GM23248 (cell line): ENCODE measurements around the gene PHF21A. TPM values are rescaled to one million over a fixed set of nuclear protein-coding genes. Genes with fewer than 3 reads are reported as not detected.

Source experiments
- DNase-seq: peaks from one replicate; pipeline ENCODE4 v3.0.0-alpha.2; 2015
- H2AFZ ChIP-seq: fragments of 200-600 bp; sonication (generic); 2 replicates; pipeline ENCODE4 v1.6.1; 2016; ENCODE audit warnings: antibody characterized with exemption
- H3F3A ChIP-seq: fragments of 200-600 bp; sonication (generic); 2 replicates; pipeline ENCODE4 v1.6.1; 2016; ENCODE audit warnings: mild to moderate bottlenecking, antibody characterized with exemption, mixed run types; ENCODE audit not compliant: insufficient read depth
- H3K27ac ChIP-seq: fragments of 200-600 bp; sonication (generic); 2 replicates; pipeline ENCODE4 v1.5.1; 2016; ENCODE audit warnings: mild to moderate bottlenecking
- H3K27me3 ChIP-seq: fragments of 200-600 bp; sonication (generic); replicated peaks from 2 replicates; pipeline ENCODE4 v1.6.1; 2016; ENCODE audit warnings: mild to moderate bottlenecking; ENCODE audit not compliant: insufficient read depth
- H3K36me3 ChIP-seq: fragments of 200-600 bp; sonication (generic); 2 replicates; pipeline ENCODE4 v1.6.1; 2016; ENCODE audit warnings: low read depth, mild to moderate bottlenecking
- H3K4me1 ChIP-seq: fragments of 200-600 bp; sonication (generic); 2 replicates; pipeline ENCODE4 v1.6.1; 2016; ENCODE audit warnings: mild to moderate bottlenecking; ENCODE audit not compliant: insufficient read depth
- H3K4me2 ChIP-seq: fragments of 200-600 bp; sonication (generic); one replicate; pipeline ENCODE4 v1.6.1; 2016; ENCODE audit warnings: mild to moderate bottlenecking; ENCODE audit not compliant: unreplicated experiment
- H3K4me3 ChIP-seq: fragments of 200-600 bp; sonication (generic); 2 replicates; pipeline ENCODE4 v1.5.1; 2016; ENCODE audit warnings: mild to moderate bottlenecking
- H3K79me2 ChIP-seq: fragments of 200-600 bp; sonication (generic); 2 replicates; pipeline ENCODE4 v1.6.1; 2016; ENCODE audit warnings: mild to moderate bottlenecking; ENCODE audit not compliant: insufficient read depth
- H3K9ac ChIP-seq: fragments of 200-600 bp; sonication (generic); 2 replicates; pipeline ENCODE4 v1.6.1; 2016; ENCODE audit warnings: mild to moderate bottlenecking
- H3K9me2 ChIP-seq: fragments of 200-600 bp; sonication (generic); 2 replicates; pipeline ENCODE4 v1.6.1; 2016; ENCODE audit warnings: mixed run types, mild to moderate bottlenecking, moderate library complexity; ENCODE audit not compliant: insufficient read depth
- H3K9me3 ChIP-seq: fragments of 200-600 bp; sonication (generic); one replicate; pipeline ENCODE4 v1.6.1; 2017; ENCODE audit warnings: low read depth
- H4K20me1 ChIP-seq: fragments of 200-600 bp; sonication (generic); 2 replicates; pipeline ENCODE4 v1.6.0; 2016; ENCODE audit not compliant: insufficient read depth
- EZH2 ChIP-seq: fragments of 200-600 bp; sonication (generic); IDR thresholded peaks from 2 replicates; pipeline ENCODE4 v1.6.1; 2018; ENCODE audit warnings: antibody characterized with exemption, mild to moderate bottlenecking; ENCODE audit not compliant: insufficient read depth, poor library complexity, severe bottlenecking
- EZH2phosphoT487 ChIP-seq: fragments of 200-600 bp; sonication (generic); IDR thresholded peaks from 2 replicates; pipeline ENCODE4 v1.6.1; 2018; ENCODE audit warnings: antibody characterized with exemption, moderate library complexity, mild to moderate bottlenecking, low read depth; ENCODE audit not compliant: insufficient read depth
- WGBS, 2 experiments: methylation state at CpG; one replicate each; pipeline ENCODE4 v1.1.6; 2015 to 2017; ENCODE audit warnings: low lambda C conversion rate in 2 of 2, low coverage in 1 of 2; ENCODE audit errors: missing lambda C conversion rate in 2 of 2; 5-methylcytosine and 5-hydroxymethylcytosine counted together
- in situ Hi-C: fragments of 300-500 bp; cut with MboI; formaldehyde crosslinking; loops from 2 replicates; pipeline ENCODE4 v1.15.0; 2020
- polyA plus RNA-seq: library from polyadenylated mRNA; unstranded; fragments of >200 nt; fragmentation: Nextera tagmentation; extraction: Ambion mirVana; gene quantifications from 2 replicates; pipeline ENCODE4 v1.2.1, GENCODE V29; 2016
- total RNA-seq: library from RNA; depleted of rRNA; stranded (reverse); fragments of >200 nt; shearing (Covaris generic); gene quantifications from 2 replicates; pipeline ENCODE4 v1.2.3, GENCODE V29; 2014

PHF21A gene
- total and polyA plus RNA-seq, 2 experiments from 2014 or later = 11.2 to 17.0 TPM

DNA sequence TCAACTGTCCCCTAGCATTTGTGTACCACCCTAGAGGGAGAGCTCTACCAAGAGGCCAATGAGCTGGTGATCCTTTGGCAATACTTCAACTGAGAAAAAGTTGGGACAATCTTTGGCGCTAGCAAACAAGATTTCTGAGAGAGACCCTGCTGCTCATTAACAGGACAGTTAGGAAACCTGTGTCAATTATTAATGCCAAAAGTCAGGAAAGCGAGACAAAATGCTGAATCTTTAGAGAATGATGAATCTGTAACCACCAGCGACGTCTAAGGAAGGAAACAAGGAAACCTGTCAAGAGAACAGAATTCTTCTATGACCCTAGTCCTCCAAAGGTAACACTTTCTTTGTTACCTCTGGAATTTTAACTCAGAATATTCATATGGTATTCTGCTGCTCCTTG is 178.9 kb downstream of the PHF21A start:
- no peaks in the 10 kb centered on the region for H3K9me2 ChIP-seq
- no peaks in the 10 kb centered on the region for H3K9me3 ChIP-seq
- DNase-seq = no peak
- WGBS, 2 experiments = 100% methylated on average over 4 of the region's 4 CpGs
- no peak overlapping the region for H3K27ac ChIP-seq
- H3F3A ChIP-seq = no peaks in the 10 kb centered on the region
- TF ChIP-seq EZH2phosphoT487 = no peak
- no peak for TF ChIP-seq EZH2
- peaks cover 19% of the 10 kb centered on the region for H3K36me3 ChIP-seq
- H3K4me1 ChIP-seq = no peaks in the 10 kb centered on the region
- H3K27me3 ChIP-seq = no peaks in the 10 kb centered on the region
- no peaks in the 10 kb centered on the region for H4K20me1 ChIP-seq
- H3K4me2 ChIP-seq = no peak overlapping the region
- in situ Hi-C loops = no loop called here
- no peak overlapping the region for H3K4me3 ChIP-seq
- no peak overlapping the region for H2AFZ ChIP-seq
- H3K79me2 ChIP-seq = no peaks in the 10 kb centered on the region
- no peak overlapping the region for H3K9ac ChIP-seq

DNA sequence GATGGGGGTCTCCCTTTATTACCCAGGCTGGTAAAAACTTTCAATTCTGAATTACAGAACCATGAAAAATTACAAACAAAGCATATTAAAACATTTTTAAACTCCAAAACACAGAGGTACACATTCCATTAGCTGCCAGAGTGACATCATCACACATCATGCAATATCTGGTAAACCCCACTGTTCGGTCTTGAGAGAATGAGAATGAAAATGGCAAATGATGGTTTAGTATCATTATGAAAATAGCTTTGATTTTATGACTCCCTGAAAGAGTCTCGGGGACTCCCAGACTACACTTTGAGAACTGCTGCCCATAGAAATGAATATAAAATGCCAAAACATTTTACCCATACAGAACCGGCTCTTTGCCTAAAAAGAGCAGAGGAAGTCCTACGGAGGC is 180.0 kb downstream of the PHF21A start:
- no peaks in the 10 kb centered on the region for H3K9me3 ChIP-seq
- no peaks in the 10 kb centered on the region for H4K20me1 ChIP-seq
- no peaks in the 10 kb centered on the region for H3K4me1 ChIP-seq
- in situ Hi-C loops = no loop called here
- no peaks in the 10 kb centered on the region for H3F3A ChIP-seq
- H3K36me3 ChIP-seq = peaks cover 23% of the 10 kb centered on the region
- no peak overlapping the region for H3K4me2 ChIP-seq
- no peak overlapping the region for H3K27ac ChIP-seq
- 95 to 96% methylated on average over 4 of the region's 4 CpGs for WGBS, 2 experiments
- no peaks in the 10 kb centered on the region for H3K9me2 ChIP-seq
- no peaks in the 10 kb centered on the region for H3K27me3 ChIP-seq
- no peak overlapping the region for H3K9ac ChIP-seq
- H3K79me2 ChIP-seq = no peaks in the 10 kb centered on the region
- DNase-seq = no peak
- no peak overlapping the region for H3K4me3 ChIP-seq
- no peak overlapping the region for H2AFZ ChIP-seq
- TF ChIP-seq EZH2 = no peak
- TF ChIP-seq EZH2phosphoT487 = no peak

- H3K79me2 ChIP-seq = no peaks in the 10 kb centered on the region
- no peak overlapping the region for H3K4me3 ChIP-seq
- no peak for TF ChIP-seq EZH2
- no peaks in the 10 kb centered on the region for H3K27me3 ChIP-seq
- H3K9me2 ChIP-seq = no peaks in the 10 kb centered on the region
- no peaks in the 10 kb centered on the region for H4K20me1 ChIP-seq
- no peak overlapping the region for H3K9ac ChIP-seq
- no peak overlapping the region for H2AFZ ChIP-seq
- WGBS, 2 experiments = 32 to 39% methylated on average over 2 of the region's 2 CpGs
- in situ Hi-C loops = no loop called here
- peaks cover 22% of the 10 kb centered on the region for H3K36me3 ChIP-seq
- no peak overlapping the region for H3K27ac ChIP-seq
- no peaks in the 10 kb centered on the region for H3K9me3 ChIP-seq
- DNase-seq = peak; percentile 52
- H3K4me2 ChIP-seq = no peak overlapping the region
- H3F3A ChIP-seq = no peaks in the 10 kb centered on the region
- H3K4me1 ChIP-seq = no peaks in the 10 kb centered on the region
Observed at GRCh38 chr11:45939836-45940235, 181.4 kb downstream of the PHF21A start.

DNA sequence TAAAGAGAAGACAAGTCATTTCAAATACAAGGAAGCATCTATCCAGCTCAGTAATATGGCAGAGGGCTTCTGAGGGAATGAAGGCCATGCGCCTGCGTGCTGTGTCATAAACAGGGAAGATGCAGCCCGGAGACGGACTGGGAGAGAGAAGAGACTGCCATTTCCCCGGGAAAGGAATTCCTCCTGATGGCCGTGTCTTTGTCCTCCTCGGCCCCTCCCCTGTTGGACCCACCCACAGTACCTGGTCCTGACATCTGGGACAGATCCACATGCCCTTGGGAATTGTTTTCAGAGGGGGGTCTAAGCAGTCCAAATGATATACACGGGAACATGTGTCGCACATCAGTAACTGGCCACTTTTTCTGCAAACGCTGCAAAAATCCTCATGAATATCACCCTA is 183.3 kb downstream of the PHF21A start:
- H3K4me3 ChIP-seq = no peak overlapping the region
- H3K27ac ChIP-seq = no peak overlapping the region
- H3K4me2 ChIP-seq = no peak overlapping the region
- peaks cover 20% of the 10 kb centered on the region for H3K36me3 ChIP-seq
- no peak overlapping the region for H2AFZ ChIP-seq
- TF ChIP-seq EZH2phosphoT487 (no peak), EZH2 (no peak)
- no peaks in the 10 kb centered on the region for H3K4me1 ChIP-seq
- H3F3A ChIP-seq = no peaks in the 10 kb centered on the region
- in situ Hi-C loops = no loop called here
- H4K20me1 ChIP-seq = no peaks in the 10 kb centered on the region
- DNase-seq = no peak
- H3K27me3 ChIP-seq = no peaks in the 10 kb centered on the region
- H3K9me3 ChIP-seq = no peaks in the 10 kb centered on the region
- H3K79me2 ChIP-seq = no peaks in the 10 kb centered on the region
- no peak overlapping the region for H3K9ac ChIP-seq
- no peaks in the 10 kb centered on the region for H3K9me2 ChIP-seq
- 92 to 96% methylated on average over 10 of the region's 10 CpGs for WGBS, 2 experiments

DNA sequence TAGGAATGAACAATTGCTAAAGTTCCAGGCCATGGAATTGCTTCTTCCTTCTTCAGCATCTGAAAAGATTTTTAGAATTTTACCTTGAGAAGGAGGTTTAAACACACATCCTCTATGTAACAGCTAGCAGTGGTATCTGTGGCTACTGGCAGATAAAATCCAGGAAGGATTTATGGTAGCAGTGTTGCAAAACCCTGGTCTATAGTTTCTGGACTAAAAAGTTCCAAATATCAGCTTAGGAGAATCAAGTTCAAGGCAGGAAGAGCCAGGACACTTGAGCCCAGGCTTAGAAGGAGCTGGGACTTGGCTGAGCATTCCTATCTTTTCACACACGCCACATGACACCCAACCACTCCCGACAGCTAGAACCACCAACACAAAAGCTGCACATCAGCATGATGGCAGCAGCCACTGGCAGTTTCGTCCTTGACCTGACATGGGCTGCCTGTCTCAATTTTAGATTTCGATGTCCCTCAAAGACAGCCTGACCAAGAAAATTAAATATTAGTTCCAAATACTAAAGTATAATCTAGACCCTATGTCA is 184.7 kb downstream of the PHF21A start:
- H3K36me3 ChIP-seq = peaks cover 20% of the 10 kb centered on the region
- in situ Hi-C loops = no loop called here
- no peaks in the 10 kb centered on the region for H3K9me3 ChIP-seq
- no peak overlapping the region for H3K4me2 ChIP-seq
- no peaks in the 10 kb centered on the region for H4K20me1 ChIP-seq
- WGBS, 2 experiments = 78 to 91% methylated on average over 4 of the region's 4 CpGs
- no peak for TF ChIP-seq EZH2
- TF ChIP-seq EZH2phosphoT487 = no peak
- H3K9ac ChIP-seq = no peak overlapping the region
- no peak overlapping the region for H3K4me3 ChIP-seq
- H3K27me3 ChIP-seq = no peaks in the 10 kb centered on the region
- H3K27ac ChIP-seq = no peak overlapping the region
- DNase-seq = no peak
- no peaks in the 10 kb centered on the region for H3F3A ChIP-seq
- no peaks in the 10 kb centered on the region for H3K79me2 ChIP-seq
- H2AFZ ChIP-seq = no peak overlapping the region
- no peaks in the 10 kb centered on the region for H3K4me1 ChIP-seq
- H3K9me2 ChIP-seq = no peaks in the 10 kb centered on the region
